Posterior cingulate gyrus (tissue), 11 donors: ENCODE results near the gene DLGAP1.
"Not testable (repeated sequence)": the region's sequence is repeated elsewhere in the genome, so short reads cannot be mapped to it uniquely, and the experiment has no call there.

Source experiments
- DNase-seq, 10 donors: peaks; one replicate each; pipeline versions ENCODE4 v3.0.0 to v3.0.0-alpha.2; 2020 to 2021; ENCODE audit warnings: mixed read lengths in 3 of 10
- intact Hi-C: fragments of 100-400 bp; cut with DNase I; formaldehyde crosslinking; loops from one replicate; pipeline ENCODE4 v1.15.1; 2023

DLGAP1 gene

GRCh38 chr18:4106407-4107033 lies 348.6 kb downstream of the DLGAP1 start:
- intact Hi-C loops, result loop anchor here (2.0 kb wide), 1 partner anchor 950 kb away; no protein-coding TSS in a partner anchor

GRCh38 chr18:4102901-4103300 lies 352.2 kb downstream of the DLGAP1 start:
- intact Hi-C loops, result no loop called here
- no peak for DNase-seq

More at GRCh38 chr18:4106407-4107033, 348.6 kb downstream of the DLGAP1 start:
- DNase-seq, result peak; percentile 54 to 95 (median 82)

DNA sequence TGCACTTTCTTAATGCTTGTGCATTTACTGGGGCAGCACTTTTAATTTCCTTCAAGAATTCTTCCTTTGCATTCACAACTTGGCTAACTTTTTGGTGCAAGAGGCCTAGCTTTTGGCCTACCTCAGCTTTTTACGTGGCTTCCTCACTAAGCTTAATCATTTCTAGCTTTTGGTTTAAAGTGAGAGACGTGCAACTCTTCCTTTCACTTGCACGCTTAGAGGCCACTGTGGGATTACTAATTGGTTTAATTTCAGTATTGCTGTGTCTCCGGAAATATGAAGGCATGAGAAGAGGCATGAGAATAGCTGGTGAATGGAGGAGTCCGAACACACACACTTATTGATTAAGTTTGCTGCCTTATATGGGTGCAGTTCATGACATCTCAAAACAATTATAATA lies 354.1 kb downstream of the DLGAP1 start:
- no peak for DNase-seq
- intact Hi-C loops, result no loop called here

DNA sequence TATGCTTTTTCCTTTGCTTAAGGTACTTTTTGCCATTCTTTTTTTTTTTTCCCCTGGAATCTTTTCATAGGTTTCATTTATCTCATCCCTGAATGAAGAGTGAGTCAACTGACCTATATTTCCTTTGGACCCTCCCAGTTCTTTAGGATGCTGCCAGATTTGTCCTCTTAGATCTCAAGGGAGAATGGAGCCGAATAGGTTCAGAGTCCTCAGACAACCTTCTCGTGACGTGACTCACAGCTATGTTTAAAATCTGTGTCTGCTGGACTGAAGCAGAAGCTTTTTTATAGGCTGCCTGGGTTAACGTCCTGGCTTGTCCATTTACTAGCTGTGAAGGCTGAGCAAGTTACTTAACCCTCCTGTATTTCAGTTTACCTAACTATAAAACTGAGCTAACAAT lies 358.6 kb downstream of the DLGAP1 start:
- intact Hi-C loops, result no loop called here
- no peak for DNase-seq

DNA sequence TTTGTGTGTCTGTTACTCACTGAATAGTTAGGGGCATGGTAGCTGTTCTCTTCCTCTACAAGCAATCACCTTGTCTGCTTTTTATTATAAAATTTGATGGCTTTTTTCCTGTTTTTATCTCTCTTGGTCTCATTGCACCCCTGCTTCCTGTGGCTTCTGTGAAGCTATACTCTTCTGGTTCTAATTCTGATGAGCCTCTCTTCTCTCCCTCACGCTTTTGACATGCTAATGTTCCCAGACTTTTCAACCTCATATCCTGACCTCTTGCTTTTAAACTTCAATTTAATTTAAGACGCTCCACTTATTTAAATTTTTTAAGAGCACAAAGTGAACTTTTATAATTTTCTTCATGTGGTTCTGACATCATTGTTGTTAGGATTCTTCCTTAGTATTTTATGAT lies 361.4 kb downstream of the DLGAP1 start:
- intact Hi-C loops, result no loop called here
- DNase-seq, result no peak

DNA sequence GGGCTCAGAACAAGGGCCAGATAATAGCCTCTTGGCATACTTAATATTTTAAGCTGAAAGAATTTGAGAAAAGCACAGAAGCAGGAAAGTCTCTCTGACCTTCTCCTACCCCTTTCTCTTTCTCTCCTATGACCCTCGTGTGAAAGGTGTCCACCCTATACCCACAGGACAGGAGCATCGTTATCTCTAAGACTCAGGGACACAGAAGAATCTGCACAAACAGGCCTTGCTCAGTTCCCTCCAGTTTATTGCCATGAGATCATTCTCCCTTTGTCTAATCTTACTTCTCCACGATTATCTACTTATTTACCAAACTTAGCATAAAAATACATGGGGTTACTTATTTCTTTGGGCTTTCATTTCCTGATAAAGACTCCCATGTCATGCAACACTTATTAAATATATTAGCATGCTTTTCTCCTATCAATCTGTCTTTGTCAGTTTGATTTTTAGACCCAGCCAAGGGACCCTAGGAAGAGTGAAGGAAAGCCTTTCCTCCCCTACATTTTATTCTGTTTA lies 370.7 kb downstream of the DLGAP1 start:
- DNase-seq, result no peak
- intact Hi-C loops, result no loop called here

GRCh38 chr18:4078246-4078645 lies 376.9 kb downstream of the DLGAP1 start:
- DNase-seq, result no peak
- intact Hi-C loops, result no loop called here

GRCh38 chr18:4077721-4078120 lies 377.4 kb downstream of the DLGAP1 start:
- intact Hi-C loops, result no loop called here
- no peak for DNase-seq

DNA sequence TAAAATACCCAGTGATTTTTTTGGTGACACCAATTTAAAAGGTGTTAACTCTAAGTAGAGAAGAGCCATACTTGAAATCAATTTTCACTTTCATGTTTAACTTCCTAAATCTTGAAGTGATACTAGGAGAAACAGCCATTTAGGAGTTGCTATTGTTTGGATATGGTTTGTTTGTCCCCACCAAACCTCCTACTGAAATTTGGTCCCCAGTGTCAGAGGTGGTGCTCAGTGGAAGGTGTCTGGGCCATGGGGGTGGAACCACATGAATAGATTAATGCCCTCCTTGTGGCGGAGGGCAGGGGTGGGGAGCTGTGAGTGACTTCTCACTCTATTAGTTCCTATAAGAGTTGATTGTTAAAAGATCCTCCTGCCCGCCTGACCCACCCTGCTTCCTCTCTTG lies 377.9 kb downstream of the DLGAP1 start:
- DNase-seq, result no peak
- intact Hi-C loops, result no loop called here

GRCh38 chr18:4074647-4075046 lies 380.5 kb downstream of the DLGAP1 start:
- DNase-seq, result no peak
- intact Hi-C loops, result no loop called here

DNA sequence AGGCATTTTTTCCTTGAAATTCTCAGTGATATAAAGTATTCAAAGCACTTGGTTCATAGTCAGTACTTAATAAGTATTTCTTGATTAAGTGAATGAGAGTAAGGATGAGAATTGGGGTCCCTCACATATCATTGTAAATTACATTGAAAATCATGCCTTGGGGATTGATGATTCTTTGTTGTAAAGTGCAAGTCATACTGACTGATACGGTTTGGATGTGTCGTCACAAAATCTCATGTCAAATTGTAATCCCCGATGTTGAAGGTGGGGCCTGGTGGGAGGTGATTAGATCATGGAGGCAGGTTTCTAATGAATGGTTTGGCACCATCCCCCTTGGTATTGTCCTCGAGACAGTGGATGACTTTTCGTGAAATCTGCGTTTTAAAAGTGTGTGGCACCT lies 385.9 kb downstream of the DLGAP1 start:
- intact Hi-C loops, result loop anchor here (5.0 kb wide), 1 partner anchor 297 kb away; no protein-coding TSS in a partner anchor
- DNase-seq, result no peak

DNA sequence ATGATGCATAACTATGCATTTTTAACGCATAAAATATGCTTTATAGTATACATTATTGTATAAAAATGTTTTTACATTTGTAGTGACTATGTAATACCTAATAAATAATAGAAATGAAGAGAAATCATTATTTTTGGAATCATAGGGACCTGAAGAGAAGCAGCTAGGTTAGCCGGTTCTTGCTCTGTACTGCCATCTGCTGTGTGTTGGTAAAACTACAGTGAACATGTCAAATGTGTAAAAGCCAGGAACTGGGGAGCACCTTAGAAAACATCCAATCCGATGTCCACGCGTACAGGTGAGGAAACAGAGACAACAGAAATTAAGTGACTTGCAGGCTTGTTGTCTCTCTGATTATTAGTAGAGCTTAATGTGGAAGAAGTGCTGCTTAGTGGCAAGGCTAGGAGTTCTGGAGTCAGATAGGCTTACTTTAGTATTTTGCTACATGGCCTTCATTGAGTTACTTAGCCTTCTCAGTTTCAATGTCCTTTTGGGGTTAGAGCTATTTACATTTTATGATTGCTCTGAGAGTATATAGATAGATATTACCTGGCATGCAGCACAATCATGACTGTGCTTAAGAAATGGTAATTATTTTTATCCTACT lies 386.5 kb downstream of the DLGAP1 start:
- intact Hi-C loops, result loop anchor here (5.0 kb wide), 1 partner anchor 296 kb away; no protein-coding TSS in a partner anchor
- peak in 4 of 10 donors; percentile 21 to 47 (median 25) for DNase-seq

DNA sequence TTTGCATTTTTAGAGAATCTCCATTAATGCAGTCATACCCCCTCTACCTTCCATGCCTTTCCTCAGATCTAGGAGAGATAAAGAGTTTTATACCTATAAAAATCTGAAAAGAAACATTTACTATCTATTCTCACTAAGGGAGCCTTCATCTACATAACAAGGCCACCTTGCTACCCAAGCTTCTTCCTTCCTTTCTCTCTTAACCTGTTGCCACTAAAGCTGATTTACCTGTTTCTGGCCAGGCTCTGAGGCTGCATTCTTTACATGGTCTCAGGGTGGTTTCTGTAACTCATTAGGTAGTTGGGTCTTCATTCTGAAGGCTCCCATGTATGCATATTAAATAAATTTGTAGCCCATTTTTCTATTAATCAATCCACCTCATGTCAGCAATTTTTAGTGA lies 391.6 kb downstream of the DLGAP1 start:
- intact Hi-C loops, result no loop called here
- DNase-seq, result no peak

DNA sequence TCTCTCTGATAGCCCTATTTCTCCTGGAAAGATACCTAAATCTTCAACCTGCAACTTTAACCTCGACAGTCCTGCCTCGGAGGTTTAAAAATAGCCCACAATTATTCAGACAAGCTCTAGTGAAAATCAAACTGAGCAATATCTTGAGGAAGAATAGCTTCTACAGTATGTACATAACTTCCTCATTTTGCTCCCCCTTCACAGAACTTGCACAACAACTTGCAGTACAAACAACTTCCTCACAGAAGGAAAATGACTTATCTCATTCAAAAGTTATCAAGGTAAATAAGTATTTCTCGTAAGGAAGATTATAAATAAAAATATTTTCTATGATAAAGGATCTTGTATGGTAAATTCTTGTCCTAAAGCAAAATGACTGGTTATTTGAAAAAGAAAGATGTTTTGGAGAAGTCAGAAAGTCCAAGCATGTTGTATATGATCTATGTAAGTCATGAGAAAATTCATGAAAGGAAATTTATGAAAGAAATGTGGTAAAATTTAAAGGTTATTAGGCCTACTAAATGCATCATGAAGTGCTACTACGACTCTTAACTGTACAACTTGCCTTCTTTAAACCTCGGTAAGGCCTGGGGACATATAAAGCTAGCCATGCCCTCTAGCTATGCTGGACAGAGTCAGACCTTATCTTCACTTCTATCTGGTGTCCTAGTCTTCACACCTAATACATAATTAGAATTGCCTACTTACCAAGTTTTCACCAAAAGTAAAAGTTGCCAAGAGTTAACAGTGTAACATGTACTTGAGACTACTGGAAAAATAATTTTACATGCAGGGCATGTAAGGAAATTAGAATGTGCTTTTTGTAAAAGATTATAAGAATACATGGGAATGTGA lies 394.5 kb downstream of the DLGAP1 start:
- intact Hi-C loops, result no loop called here
- DNase-seq, result no peak

DNA sequence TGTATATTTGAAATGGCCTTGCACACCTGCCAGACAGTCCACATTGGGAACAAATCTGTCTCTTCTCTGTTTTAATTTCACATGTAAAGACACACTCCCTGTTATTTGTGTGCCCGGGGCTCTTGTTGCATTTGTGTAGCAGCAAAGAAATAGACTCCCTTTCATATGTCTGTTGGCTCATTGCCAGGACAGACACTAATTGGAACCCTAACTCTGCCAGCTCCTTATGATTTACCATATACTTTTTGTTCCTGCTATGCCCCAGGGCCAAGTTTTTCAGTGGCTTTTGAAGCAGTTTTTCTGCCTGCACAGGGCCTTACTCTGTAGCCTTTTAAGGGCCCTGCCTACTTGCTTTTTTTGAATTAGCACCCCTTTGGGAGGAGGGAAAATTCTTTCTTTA lies 396.9 kb downstream of the DLGAP1 start:
- DNase-seq, result no peak
- intact Hi-C loops, result no loop called here

GRCh38 chr18:4040391-4041092 lies 414.6 kb downstream of the DLGAP1 start:
- no peak for DNase-seq
- intact Hi-C loops, result no loop called here

GRCh38 chr18:4035521-4035920 lies 419.6 kb downstream of the DLGAP1 start:
- DNase-seq, result no peak
- intact Hi-C loops, result no loop called here

- intact Hi-C loops, result not testable (repeated sequence)
Observed at GRCh38 chr18:4034815-4035214, 420.3 kb downstream of the DLGAP1 start.

DNA sequence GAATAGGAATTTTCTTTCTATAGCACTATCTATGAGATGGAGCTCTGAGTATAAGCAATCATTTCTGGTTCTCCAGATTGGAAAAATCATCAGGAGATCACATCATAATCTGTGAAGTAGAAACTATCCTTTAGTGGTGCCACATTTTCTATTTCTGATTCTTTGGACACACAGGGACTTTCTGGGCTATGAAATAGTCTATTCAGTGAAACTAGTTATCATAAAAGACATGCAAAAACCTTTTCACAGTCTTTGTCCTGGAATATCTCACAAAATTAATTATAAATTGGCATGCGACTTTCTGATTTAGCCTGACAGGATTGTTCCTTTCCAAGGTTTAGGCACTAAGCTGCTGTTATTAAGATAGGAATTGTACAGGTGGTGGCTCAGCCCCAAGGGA lies 428.6 kb downstream of the DLGAP1 start:
- no peak for DNase-seq
- intact Hi-C loops, result no loop called here

More at GRCh38 chr18:4034815-4035214, 420.3 kb downstream of the DLGAP1 start:
- not testable (repeated sequence) for DNase-seq

DNA sequence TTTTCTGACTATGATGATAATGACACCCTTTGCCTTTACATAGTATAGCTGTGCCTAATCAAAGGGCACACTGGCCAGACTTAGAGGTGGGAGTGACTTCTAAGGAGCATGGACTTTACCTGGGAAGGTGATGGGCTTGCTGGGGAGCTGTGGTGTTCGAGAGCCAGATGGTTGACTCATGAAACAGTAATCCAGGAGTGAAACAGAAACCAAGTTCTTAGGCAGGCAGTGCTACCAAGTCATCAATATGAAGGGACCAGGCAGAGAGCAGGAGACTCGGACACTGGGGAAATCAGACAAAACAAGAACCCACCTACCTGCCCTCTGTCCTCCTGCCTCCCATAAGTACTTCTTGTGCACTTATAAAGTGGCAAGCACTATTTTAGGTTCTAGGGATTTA lies 430.4 kb downstream of the DLGAP1 start:
- intact Hi-C loops, result no loop called here
- DNase-seq, result no peak

GRCh38 chr18:4022749-4023148 lies 432.4 kb downstream of the DLGAP1 start:
- intact Hi-C loops, DNase-seq: not testable (repeated sequence)
